OCI-M1 (cell line): ENCODE results near the gene C1orf198.

Source experiments
- DNase-seq: peaks from one replicate; lab custom pipeline; 2025; lab: John Stamatoyannopoulos, UW

Gene C1orf198, protein sequence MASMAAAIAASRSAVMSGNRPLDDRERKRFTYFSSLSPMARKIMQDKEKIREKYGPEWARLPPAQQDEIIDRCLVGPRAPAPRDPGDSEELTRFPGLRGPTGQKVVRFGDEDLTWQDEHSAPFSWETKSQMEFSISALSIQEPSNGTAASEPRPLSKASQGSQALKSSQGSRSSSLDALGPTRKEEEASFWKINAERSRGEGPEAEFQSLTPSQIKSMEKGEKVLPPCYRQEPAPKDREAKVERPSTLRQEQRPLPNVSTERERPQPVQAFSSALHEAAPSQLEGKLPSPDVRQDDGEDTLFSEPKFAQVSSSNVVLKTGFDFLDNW

DNA sequence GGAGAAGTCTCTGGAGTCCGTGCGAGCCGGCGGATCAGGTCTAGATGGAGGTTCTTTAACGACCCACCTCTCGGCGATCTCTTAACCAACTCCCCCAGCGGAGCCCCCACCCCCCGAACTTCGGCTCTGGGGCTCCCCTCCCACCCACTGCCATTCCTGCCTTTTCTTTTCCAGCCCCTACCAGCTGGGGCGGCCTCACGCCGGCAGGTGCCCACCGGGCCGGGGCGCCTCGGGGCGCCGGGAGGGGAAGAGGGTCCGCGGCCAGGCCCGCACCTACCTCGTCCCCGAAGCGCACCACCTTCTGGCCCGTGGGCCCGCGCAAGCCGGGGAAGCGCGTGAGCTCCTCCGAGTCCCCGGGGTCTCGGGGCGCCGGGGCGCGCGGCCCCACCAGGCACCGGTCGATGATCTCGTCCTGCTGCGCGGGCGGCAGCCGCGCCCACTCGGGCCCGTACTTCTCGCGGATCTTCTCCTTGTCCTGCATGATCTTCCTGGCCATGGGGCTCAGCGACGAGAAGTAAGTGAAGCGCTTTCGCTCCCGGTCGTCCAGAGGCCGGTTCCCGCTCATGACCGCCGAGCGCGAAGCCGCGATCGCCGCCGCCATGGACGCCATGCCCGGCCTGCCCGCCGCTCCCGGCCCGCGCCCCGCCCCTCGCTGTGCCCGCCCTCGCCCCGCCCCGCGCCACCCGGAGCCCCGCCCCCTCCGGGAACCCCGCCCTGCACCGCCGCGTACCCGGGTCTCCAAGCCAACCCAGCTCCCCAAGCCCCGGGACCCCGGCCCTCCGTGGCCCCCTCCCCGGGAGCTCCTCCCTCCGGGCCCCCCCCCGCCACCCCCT, at the start of gene C1orf198:
Gene C1orf198 (minus strand): TSS at position 619 of the 833 bp plus-strand sequence. CDS start 9 bp downstream, at position 610.
- peak; percentile 65 for DNase-seq

DNA sequence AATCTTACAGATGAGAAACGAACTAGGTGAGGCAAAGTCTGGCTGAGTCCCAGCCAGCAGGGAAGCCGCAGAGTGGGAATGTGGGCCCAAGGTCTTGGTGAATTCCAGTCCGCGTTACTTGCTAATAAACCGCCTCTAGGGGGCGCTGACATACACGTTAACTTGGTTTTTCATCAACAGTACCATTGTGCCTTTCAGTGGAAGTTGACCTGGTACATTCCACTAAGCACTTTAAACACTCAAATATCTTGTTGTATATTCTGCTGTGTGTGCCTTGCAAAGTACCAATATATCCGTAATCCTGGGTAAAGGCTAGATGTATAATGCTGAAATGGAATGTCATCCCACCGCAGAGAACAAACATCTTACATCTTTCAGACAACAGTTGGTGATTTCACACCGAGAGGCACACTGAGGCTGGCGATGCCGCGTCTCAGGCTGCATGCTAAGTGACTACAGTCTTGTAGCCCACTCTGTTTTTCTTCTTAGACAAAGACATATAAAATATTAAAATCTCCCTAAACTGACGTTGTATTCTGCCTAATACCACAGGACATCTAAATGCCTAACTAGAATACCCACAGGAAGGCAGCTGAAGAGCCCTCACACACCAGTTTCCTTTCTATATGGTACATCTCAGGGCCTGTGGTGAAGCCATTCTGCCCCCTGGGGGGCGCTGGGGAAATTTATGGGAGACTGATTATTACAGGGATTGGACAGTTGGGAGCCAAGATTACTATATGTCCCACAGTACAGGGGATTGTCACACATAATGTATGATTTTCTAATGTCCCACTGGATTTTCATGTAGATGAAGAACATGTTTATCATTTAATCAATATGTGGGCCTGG, 49.2 kb upstream of the C1orf198 start:
- peak; percentile 90 for DNase-seq

DNA sequence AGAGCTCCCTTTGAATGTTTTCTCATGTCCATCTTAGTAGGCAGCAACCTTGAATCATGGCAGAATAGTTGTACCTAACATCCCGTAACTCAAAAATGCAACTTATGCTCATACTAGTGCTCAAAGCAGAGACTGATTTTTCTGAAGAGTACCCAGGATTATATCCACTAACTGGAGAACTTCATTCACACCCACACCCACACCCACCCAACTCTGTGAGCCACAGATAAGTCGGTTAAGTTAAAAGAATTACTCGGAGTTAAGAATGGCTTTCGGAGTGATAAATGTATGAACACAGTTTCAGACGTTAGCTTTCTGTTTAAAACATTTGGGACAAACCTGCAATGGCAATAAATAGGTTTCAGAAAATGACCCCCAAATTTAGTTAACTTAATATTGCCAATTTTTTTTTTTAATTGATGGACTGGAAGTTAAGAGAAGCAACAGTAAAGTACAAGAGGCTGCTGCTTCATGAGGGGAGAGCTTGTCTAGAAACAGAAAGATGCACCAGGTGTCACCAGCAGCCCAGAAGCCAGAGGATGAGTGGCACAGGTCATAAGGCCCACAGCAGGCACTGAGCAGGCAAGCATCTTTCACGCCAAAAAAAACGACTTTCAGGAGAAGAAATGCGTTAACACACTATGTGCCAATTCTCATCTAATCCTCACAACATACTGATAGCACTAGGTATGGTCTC, 48.4 kb upstream of the C1orf198 start:
- no peak for DNase-seq

DNA sequence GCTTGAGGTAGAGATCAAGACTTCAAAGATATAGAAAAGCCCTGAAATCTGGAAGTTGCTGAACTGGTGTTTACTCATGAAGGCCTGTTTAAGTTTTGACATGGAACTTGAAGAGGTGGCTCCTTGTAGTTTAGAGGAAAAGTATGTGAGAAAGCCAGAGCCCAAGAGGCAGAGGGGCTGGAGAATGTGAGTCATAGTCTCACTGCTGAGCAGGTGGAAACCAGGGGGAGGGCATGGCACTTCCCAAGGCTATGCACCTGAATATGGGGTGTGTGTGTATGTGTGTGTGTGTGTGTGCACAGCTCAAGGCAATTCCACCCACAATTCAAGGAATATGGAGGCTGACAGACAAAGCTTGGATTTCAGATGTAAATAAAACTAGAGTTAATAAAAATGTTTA, 46.8 kb upstream of the C1orf198 start:
- no peak for DNase-seq

DNA sequence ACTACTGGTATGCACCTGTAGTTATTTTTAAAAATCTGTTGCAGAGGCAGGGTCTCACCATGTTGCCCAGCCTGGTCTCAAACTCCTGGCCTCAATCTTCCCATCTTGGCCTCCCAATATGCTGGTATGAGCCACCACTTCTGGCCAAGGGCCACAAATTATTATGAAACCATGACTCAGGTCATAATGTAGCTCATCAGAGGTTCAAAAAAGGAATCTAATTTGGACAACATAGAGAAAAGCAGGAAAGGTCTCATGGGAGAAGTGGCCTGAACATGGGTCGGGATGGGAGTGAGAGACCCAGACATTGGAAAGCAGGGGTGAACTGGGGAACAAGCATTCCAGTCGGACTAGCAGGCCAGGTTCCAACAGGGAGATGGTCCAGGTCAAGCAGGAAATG, 45.2 kb upstream of the C1orf198 start:
- no peak for DNase-seq

DNA sequence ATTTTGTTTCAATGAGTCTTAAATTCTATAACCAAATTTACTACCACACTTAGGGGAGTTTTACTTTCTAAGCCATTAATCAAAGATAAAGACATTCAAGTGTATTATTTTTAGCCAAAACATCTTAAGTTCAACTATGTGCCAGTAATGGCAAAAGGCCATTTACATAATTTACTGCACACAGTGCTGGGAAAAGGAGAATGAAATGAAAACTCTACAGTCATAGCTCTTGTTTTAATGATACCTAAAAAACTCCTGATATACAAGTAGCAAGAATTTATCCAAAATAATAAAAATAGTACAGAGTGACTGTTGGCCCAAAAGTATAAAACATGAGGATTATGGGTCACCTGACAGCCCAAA, 42.4 kb upstream of the C1orf198 start:
- no peak for DNase-seq

DNA sequence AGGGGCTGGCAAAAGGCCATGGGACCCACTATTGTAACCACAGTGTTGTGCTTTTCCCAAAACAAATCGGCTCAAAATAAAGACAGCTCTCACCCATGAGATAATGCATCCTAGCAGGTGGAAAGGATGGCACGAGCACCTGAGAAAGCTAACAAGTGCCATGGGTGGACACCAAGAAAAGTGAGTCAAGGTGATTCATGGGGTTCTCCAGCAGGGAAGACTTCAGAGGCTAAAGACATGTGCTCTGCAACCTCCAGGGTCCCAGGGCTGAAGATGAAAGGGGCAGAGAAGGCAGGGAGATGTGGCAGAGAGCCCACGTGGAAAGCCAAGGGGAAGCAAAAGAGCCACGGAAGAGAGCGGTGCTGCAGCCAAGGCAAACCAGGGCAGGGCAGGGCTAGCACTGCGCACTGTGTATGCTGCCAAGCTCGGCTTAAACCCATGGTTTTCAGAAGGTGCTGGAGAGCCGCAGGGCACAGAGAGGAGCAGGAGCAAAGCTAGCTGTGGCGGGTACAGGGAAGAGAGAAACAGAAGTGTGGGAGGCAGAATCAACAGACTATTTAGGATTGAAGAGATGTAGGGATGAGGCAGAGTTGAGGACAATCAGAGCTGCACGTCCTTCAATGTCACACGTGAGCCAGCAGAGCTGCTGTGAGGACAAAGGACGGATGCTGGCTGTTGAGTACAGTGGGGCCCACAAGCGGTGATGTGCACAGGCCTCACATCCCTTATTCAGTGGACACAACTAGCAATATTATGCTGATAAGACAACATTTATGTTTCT, 41.8 kb upstream of the C1orf198 start:
- no peak for DNase-seq

DNA sequence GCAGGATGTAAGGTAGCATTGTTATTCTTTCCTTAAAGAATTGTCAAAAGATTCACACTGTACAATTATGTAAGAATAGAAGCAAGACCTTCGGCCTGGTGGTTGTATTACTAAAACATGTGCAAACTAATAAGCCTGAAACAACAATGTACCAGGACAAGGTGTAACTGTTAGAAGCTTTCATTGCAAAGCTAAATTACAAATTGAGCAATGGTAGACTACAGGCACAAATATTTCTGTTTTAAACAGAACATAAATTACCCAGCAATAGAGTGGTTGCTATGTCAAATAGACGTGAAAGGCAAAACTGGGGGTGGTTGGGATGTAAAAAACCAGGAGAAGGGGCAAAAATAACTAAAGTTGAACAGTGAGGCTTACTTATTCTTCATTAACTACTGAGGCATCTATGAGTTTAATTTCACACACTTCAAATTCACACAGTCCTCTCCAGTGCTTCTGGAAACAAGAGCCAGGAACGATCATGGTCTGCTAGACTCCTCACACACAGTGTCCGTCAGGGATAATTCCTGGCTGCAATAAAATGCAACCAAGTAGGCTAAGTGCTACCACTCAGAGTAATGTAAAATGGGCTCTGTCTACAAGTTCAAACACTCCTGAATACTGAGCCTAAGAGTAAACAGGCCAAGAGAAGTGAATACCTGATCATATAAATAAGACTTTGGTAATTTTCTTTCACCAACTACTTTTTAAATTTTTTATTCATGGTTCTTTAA, 39.3 kb upstream of the C1orf198 start:
- DNase-seq: no peak

DNA sequence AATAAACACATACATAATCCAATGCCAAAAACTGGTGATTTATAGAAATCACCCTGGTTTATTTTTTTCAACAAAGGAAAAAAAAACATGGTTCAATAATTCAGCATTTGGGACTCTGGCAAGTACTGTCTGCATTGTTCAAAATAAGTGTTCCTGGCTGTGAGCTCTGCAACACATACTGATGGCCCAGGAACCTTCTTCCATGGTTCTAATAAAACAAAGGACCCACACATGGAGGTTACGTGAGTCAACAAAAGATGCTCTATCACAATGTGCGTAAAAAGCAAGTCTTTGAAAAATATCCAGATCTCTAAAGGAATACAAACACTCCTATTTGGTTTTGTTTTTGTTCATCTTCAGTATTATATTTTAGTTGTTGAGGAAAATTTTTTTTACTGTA, 37.9 kb upstream of the C1orf198 start:
- no peak for DNase-seq

DNA sequence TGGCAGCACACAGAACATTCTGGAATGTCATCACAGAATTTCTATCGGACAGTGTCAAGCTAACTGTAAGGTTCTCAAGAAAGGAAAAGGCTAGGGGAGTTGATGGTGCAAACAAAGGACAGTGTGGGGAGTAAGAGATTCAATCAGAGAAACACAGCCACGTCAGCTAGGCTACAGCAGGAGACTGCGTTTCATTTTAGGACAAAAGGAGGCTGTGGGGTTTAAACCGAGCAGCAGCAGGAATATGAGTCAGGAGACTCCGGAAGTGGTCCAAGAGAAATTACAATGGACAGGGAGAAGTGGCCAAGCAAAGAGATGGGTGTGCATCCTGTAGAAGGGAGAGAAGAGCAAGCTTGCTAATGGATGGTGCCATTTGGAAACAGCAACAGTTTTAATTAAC, 37.4 kb upstream of the C1orf198 start:
- no peak for DNase-seq

DNA sequence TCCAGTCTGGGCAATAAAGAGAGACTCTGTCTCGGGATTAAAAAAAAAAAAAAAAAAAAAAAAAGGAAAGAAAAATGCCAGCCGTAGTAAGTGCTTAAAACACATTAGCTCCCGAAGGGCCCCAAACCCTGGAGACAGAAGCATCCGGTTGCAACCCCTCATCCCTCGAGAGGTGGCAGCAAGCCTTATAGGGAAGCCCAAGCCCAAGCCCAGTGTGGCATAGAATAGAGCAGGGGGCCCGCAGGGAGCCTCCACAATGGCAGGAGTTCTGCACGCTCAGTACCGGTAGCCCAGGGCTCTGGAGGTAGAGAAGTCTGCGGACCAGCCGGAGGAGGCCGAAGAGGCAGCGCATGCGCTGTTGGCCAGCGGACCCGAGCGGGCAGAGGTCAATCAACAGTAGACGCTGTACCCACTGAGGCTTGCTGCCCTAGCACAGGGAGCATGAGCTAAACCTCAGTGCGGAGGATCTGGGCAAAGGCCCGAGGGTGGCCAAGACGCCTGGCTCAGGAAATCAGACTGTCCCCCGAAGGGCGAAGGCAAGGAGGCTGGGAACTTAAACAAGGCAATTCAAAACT, 34.1 kb upstream of the C1orf198 start:
- no peak for DNase-seq

DNA sequence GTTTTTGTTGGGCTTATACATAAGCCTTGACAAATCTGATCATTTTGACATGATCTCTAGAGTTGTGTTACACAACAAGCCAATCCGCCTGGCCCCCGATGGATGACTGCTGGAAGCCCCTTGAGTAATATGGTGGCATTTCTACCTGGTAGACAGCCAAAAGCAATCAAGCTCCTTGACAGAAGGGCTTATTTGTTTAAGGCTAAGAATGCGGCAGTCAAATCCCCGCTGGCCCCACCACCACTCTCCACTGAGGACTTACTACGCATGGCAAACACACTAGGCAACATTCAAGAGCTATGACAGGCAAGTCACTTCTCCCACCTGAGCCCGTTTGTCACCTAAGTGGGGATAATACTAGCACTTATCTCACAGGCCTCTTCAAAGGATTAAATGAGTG, 33.4 kb upstream of the C1orf198 start:
- DNase-seq: no peak

DNA sequence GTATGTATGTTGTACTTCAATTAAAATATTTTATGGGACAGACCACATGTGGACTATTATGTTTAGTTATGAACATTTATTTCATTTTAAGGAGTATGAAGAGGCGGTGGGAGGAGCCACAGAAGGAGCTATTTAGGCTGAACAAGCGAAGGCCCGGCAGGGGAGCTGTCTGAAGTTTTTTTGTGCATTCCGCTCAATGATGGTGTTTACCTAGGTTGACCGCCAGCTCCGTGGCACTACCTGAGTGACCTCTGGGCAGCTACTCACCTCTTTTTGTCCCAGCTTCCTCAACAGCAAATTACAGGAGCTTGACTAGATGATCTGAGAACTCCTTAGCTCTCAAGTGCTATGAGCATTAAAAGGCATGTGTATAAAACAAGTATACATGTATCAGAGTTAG, 32.7 kb upstream of the C1orf198 start:
- DNase-seq: no peak

DNA sequence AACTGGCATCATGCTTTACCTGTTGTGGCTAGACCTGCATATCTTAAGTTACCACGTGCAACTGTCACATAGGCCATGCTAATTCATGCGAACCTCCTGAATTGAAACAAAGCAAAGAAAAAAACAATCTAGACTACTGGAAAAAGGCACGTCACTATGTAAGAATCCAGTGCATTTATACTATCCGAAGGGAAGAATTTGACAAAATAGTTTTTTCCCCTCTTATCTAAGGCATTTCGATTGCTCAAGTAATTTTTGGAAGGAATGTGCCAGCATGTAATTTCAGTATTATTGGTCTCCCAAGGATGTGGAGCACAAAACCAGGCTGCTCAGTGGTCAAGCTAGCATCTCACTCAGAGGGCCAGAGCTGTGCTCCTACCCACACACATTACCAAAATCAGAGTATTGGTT, 31.5 kb upstream of the C1orf198 start:
- no peak for DNase-seq

DNA sequence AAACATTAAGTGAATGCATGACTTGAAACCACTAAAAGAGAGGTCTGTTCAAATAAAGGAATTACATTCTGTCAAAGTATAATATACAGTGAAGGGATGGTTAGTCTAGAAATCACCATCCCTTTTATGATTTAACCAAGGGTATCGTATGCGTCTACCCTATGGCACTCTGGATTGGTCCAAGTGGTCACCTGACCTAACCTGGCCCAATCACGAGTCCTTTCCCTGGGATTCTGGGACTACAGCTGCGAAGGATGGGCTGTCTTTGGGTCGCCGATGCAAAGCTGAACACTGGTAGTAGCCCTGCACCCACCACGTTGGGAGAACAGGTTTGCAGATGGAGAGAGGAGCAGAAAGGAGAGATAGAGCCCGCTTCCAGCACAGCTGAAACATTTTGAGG, 30.4 kb upstream of the C1orf198 start:
- DNase-seq: no peak

DNA sequence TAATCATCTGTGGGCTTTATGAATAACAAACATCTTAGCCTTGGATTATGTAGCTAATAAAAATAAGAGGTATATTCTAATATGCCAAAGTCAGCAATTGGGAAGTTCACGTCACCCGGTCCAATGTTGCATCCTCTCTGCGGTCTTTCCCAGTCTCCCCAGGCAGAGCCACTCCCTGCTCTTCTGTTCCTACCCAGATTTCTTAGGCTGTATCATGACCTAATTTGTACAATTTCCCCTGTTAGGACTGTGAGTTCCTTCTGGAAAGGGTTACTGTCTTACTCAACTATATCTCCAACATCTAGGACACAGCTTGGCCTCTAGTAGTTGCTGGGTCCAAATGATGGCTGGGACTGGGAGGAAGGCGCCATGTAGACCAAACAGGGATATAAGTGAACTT, 29.8 kb upstream of the C1orf198 start:
- DNase-seq: no peak

DNA sequence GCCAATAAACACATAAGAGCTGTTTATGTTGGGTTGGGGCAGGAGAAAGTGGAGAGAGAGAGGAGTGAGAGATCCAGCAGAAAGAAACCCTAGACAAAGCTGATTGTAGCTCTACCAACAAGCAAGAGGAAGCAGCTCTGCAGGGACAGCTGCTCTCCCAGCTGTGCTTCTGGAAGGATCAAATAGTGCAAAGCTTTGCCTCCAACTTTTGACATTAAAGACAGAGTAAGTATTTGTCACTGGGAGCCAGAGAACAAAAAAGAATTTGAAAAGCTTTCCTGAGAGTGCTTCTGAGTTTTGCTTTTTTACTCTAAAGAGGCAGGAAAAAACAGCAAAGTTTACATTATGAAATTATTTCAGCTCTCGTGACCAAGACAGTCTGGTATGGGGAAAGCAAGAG, 28.5 kb upstream of the C1orf198 start:
- DNase-seq: no peak

DNA sequence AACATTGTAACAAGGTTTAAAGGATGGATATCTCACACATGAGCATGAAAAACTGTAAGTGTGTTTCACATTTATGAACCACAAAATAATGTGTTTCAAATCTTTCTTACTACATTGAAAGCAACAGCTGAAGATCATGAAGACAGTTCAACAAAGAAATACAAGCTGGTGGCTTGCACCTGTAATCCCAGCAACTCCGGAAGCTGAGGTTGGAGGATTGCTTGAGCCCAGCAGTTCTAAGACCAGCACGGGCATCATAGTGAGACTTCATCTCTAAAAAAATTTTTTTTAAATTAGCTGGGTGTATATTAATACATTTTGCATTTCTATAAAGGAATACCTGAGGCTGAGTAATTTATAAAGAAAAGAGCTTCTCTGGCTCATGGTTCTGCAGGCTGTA, 27.1 kb upstream of the C1orf198 start:
- DNase-seq: no peak

DNA sequence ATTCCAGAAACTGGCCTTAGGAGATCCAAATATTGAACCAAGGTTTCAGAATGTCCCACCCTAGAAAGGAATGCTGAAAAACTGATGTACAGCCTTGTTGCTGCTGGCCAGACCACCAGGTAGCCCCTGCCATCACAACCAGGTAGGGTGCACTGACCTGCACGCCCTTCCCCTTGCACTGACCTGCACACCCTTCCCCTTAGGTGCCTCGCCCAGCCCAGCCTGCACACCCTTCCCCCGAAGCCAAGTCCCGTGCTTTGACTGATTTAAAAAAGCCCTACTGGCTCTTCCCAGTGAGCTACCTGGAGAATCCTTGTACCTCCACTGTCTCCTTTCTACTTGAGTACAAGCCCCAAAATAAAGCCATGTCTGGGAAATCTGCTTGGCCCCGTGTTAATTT, 26.3 kb upstream of the C1orf198 start:
- DNase-seq: no peak

DNA sequence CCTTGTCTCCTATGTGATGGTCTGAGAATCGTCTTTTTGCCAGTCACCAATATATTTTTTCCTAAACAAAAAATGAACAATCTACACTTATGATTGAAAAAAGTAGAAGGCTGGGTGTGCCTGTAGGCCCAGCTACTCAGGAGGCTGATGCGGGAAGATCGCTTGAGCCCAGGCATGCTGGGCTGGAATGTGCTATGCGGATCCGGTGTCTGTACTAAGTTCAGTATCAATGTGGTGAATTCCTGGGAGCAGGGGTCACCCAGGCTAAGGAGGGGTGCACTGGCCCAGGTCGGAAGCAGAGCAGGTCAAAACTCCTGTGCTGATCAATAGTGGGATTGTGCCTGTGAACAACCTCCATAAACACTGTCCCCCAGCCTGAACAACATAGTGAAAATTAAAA, 25.7 kb upstream of the C1orf198 start:
- DNase-seq: no peak
